OCI-LY7 (cell line): Measurements from ENCODE around the gene MYOCOS. TPM values are rescaled to one million over a fixed set of nuclear protein-coding genes. Genes with fewer than 3 reads are reported as not detected.

Source experiments
- BruUV-seq: library from RNA; stranded (reverse); fragments of 400-500 nt; replicated peaks from 2 replicates; lab custom pipeline; 2021; lab: Mats Ljungman, UMichigan
- CTCF ChIA-PET: fragments of 300-600 bp; sonication (Branson Sonifier 250); formaldehyde crosslinking; loops from one replicate; lab custom pipeline; 2022; ENCODE audit warnings: antibody characterized with exemption; ENCODE audit not compliant: unreplicated experiment; lab: Charles Lee
- POLR2A ChIA-PET: fragments of 300-600 bp; sonication (Branson Sonifier 250); formaldehyde crosslinking; loops from one replicate; lab custom pipeline; 2022; ENCODE audit warnings: antibody characterized with exemption; lab: Charles Lee
- DNase-seq: peaks from one replicate; pipeline ENCODE4 v3.0.0-alpha.2; 2015; ENCODE audit warnings: low spot score
- H2AFZ ChIP-seq: fragments of 200-600 bp; sonication (generic), shearing (Covaris generic); 2 replicates; pipeline ENCODE4 v1.6.1; 2014; ENCODE audit warnings: mild to moderate bottlenecking, antibody characterized with exemption, low read length, moderate library complexity
- H3K27ac ChIP-seq: fragments of 200-600 bp; sonication (generic); 2 replicates; pipeline ENCODE4 v1.5.1; 2014; ENCODE audit warnings: mixed run types, low read depth, mild to moderate bottlenecking, moderate library complexity, low read length, inconsistent platforms; ENCODE audit not compliant: poor library complexity, severe bottlenecking
- H3K36me3 ChIP-seq: fragments of 200-600 bp; sonication (generic); 2 replicates; pipeline ENCODE4 v1.6.1; 2014; ENCODE audit warnings: mild to moderate bottlenecking, antibody characterized with exemption, low read length, moderate library complexity, mixed read lengths; ENCODE audit not compliant: insufficient read depth
- H3K4me1 ChIP-seq: fragments of 200-600 bp; sonication (generic); 2 replicates; pipeline ENCODE4 v1.5.1; 2014; ENCODE audit warnings: mild to moderate bottlenecking, low read length; ENCODE audit not compliant: insufficient read depth, poor library complexity, severe bottlenecking
- H3K4me2 ChIP-seq: fragments of 200-600 bp; sonication (generic); 2 replicates; pipeline ENCODE4 v1.6.1; 2014; ENCODE audit warnings: mild to moderate bottlenecking, low read length
- H3K4me3 ChIP-seq: fragments of 200-600 bp; sonication (generic); 2 replicates; pipeline ENCODE4 v1.5.1; 2014; ENCODE audit warnings: mild to moderate bottlenecking, low read depth, low read length; ENCODE audit not compliant: poor library complexity, severe bottlenecking
- H3K79me2 ChIP-seq: fragments of 200-600 bp; sonication (generic); 2 replicates; pipeline ENCODE4 v1.6.1; 2016; ENCODE audit warnings: low read depth, mild to moderate bottlenecking, low read length, moderate library complexity, mixed read lengths; ENCODE audit not compliant: insufficient read depth
- H3K9me2 ChIP-seq: fragments of 200-600 bp; sonication (generic); 2 replicates; pipeline ENCODE4 v1.6.1; 2016; ENCODE audit warnings: mild to moderate bottlenecking, low read length, mixed read lengths; ENCODE audit not compliant: insufficient read depth
- H3K9me3 ChIP-seq: fragments of 200-600 bp; sonication (generic); 2 replicates; pipeline ENCODE4 v1.6.1; 2014; ENCODE audit warnings: mild to moderate bottlenecking, mixed run types, low read length, mixed read lengths
- H4K20me1 ChIP-seq: fragments of 200-600 bp; sonication (generic); 2 replicates; pipeline ENCODE4 v1.6.1; 2014; ENCODE audit warnings: mild to moderate bottlenecking, antibody characterized with exemption, low read length, moderate library complexity, mixed read lengths; ENCODE audit not compliant: insufficient read depth
- CTCF ChIP-seq: fragments of 200-600 bp; sonication (generic); conservative IDR thresholded peaks from 2 replicates; pipeline ENCODE4 v1.5.1; 2014; ENCODE audit warnings: mild to moderate bottlenecking, antibody characterized with exemption, low read length, moderate library complexity, mixed read lengths
- EZH2phosphoT487 ChIP-seq: fragments of 200-600 bp; sonication (generic); IDR thresholded peaks from 2 replicates; pipeline ENCODE4 v1.6.1; 2018; ENCODE audit warnings: low read depth, borderline replicate concordance, mild to moderate bottlenecking, mixed run types, antibody characterized with exemption, low read length, moderate library complexity, mixed read lengths
- intact Hi-C: fragments of 100-400 bp; cut with micrococcal nuclease; formaldehyde crosslinking; loops from one replicate; pipeline ENCODE4 v1.10.0; 2022; ENCODE audit not compliant: unreplicated experiment
- total RNA-seq, 2 experiments: library from RNA; depleted of rRNA in 1 of 2; stranded (reverse); fragments of >200 nt in 1 of 2; shearing (Covaris generic) in 1 of 2; gene quantifications; 2 replicates each; pipeline ENCODE4 v1.2.3, GENCODE V29; 2014 to 2022

MYOCOS gene
- total RNA-seq, 2 experiments from 2014 or later = 0.16 to 0.21 TPM

GRCh38 chr1:171637928-171638576 is 16.0 kb downstream of the MYOCOS start:
- no peak for DNase-seq
- no peak for TF ChIP-seq EZH2phosphoT487
- no peak for TF ChIP-seq CTCF
- ChIA-PET POLR2A (no interaction called here), CTCF (no interaction called here)
- intact Hi-C loops = no loop called here
- Histone ChIP-seq H3K4me3 (no peak overlapping the region), H3K4me1 (no peaks in the 10 kb centered on the region), H3K9me3 (no peaks in the 10 kb centered on the region), H3K79me2 (no peaks in the 10 kb centered on the region), H3K9me2 (no peaks in the 10 kb centered on the region), H3K4me2 (no peak overlapping the region), H3K27ac (no peak overlapping the region), H3K36me3 (no peaks in the 10 kb centered on the region), H4K20me1 (no peaks in the 10 kb centered on the region), H2AFZ (no peak overlapping the region)
- BruUV-seq = no TSS peak

GRCh38 chr1:171640225-171640624 is 18.2 kb downstream of the MYOCOS start:
- ChIA-PET CTCF (no interaction called here), POLR2A (interaction anchor here (0.7 kb wide), 3 partner anchors 11 to 1270 kb away, joined by 3 to 7 read pairs (median 6); no protein-coding TSS in a partner anchor)
- intact Hi-C loops = no loop called here

More at GRCh38 chr1:171640225-171640624, 18.2 kb downstream of the MYOCOS start:
- Histone ChIP-seq H3K9me3 (no peaks in the 10 kb centered on the region), H3K79me2 (no peaks in the 10 kb centered on the region), H3K4me3 (no peak overlapping the region), H4K20me1 (no peaks in the 10 kb centered on the region), H3K9me2 (no peaks in the 10 kb centered on the region), H3K36me3 (no peaks in the 10 kb centered on the region), H3K4me1 (no peaks in the 10 kb centered on the region), H3K4me2 (no peak overlapping the region), H3K27ac (no peak overlapping the region), H2AFZ (no peak overlapping the region)
- no peak for DNase-seq
- TF ChIP-seq EZH2phosphoT487 (no peak), CTCF (no peak)
- BruUV-seq = no TSS peak
